ENCODE results near the gene LIME1. TPM values are rescaled to one million over a fixed set of nuclear protein-coding genes. Genes with fewer than 3 reads are reported as not detected.

The LIME1 gene
- total and polyA plus RNA-seq, 8 donors, result 2.6 to 46.6 (median 3.5) TPM

- Histone ChIP-seq H3K36me3 (peaks cover 0 to 16% (median 0%) of the 10 kb centered on the region in 3 donors), H3K27me3 (no peaks in the 10 kb centered on the region), H3K27ac (no peak overlapping the region), H3K4me1 (peaks cover 9 to 17% (median 11%) of the 10 kb centered on the region in 3 donors), H3K4me3 (no peak overlapping the region), H3K9me3 (no peaks in the 10 kb centered on the region)
- FAIRE-seq, result no peak
- no peak for ATAC-seq
- TF ChIP-seq, protein P1, sequence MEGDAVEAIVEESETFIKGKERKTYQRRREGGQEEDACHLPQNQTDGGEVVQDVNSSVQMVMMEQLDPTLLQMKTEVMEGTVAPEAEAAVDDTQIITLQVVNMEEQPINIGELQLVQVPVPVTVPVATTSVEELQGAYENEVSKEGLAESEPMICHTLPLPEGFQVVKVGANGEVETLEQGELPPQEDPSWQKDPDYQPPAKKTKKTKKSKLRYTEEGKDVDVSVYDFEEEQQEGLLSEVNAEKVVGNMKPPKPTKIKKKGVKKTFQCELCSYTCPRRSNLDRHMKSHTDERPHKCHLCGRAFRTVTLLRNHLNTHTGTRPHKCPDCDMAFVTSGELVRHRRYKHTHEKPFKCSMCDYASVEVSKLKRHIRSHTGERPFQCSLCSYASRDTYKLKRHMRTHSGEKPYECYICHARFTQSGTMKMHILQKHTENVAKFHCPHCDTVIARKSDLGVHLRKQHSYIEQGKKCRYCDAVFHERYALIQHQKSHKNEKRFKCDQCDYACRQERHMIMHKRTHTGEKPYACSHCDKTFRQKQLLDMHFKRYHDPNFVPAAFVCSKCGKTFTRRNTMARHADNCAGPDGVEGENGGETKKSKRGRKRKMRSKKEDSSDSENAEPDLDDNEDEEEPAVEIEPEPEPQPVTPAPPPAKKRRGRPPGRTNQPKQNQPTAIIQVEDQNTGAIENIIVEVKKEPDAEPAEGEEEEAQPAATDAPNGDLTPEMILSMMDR (IDR thresholded peaks at IDR 0.05), result no peak
- 91% methylated on average over 25 of the region's 25 CpGs for WGBS, 2 donors
- intact Hi-C loops (cut with DNase I), result no loop called here
- DNase-seq, result peak in 2 of 6 donors; percentile 26 to 64
Observed at GRCh38 chr20:63734111-63734945, 2.1 kb upstream of the LIME1 start.

GRCh38 chr20:63734946-63735858 lies 1.3 kb upstream of the LIME1 start:
- TF ChIP-seq, protein P1 (IDR thresholded peaks at IDR 0.05), result no peak
- H3K36me3 ChIP-seq, result peaks cover 0 to 16% (median 0%) of the 10 kb centered on the region in 3 donors
- H3K27me3 ChIP-seq, result no peaks in the 10 kb centered on the region
- FAIRE-seq (no peak), ATAC-seq (no peak), DNase-seq (peak in 3 of 6 donors; percentile 45 to 80 (median 55))
- intact Hi-C loops (cut with DNase I), result no loop called here
- no peak overlapping the region for H3K4me3 ChIP-seq
- WGBS, 2 donors, result 93 to 94% methylated on average over 48 of the region's 48 CpGs
- H3K4me1 ChIP-seq, result peaks cover 9 to 17% (median 11%) of the 10 kb centered on the region in 3 donors
- no peak overlapping the region for H3K27ac ChIP-seq
- no peaks in the 10 kb centered on the region for H3K9me3 ChIP-seq

DNA sequence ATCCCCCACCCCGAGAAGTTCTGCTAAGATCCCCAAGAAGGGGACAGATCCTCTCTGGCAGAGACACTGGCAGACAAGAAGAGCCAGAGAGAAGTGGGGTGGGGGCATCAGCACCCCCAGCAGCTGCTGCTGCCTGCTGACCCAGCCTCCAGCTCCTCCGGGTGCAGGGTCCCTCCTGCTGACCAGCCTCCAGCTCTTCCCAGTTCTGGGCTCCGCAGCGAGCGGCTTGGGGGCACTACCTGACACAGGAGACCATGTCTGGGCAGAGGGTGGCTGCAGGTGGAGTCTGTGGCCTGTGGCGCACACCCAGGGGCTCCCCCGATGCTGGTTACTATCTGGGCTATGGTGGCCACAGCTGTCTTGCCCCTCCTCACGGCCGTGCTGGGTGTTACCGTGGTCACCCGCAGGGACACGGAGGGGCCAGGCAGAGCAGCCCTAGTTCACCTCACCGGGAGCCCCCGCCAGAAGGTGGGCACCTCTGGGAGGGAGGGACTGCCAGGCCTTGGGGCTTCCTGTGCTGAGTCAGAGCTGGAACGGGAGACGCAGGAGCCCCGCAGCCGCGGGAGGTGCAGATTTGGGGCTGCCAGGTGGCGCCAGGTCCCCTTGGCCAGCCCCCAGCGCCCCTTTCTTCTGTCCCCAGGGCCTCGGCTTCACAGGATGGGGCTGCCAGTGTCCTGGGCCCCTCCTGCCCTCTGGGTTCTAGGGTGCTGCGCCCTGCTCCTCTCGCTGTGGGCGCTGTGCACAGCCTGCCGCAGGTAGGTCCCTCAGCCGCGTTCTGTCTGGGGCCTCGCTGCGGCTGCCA lies 630 bp downstream of the LIME1 start:
- FAIRE-seq (no peak), DNase-seq (peak in 4 of 6 donors; percentile 33 to 84 (median 59))
- intact Hi-C loops (cut with DNase I), result no loop called here

GRCh38 chr20:63737695-63737944 lies 1.2 kb downstream of the LIME1 start:
- FAIRE-seq (no peak), ATAC-seq (no peak), DNase-seq (peak in 2 of 6 donors; percentile 67 to 84)
- Histone ChIP-seq H3K27ac (no peak overlapping the region), H3K27me3 (no peaks in the 10 kb centered on the region), H3K9me3 (no peaks in the 10 kb centered on the region), H3K4me1 (peaks cover 15 to 27% (median 15%) of the 10 kb centered on the region in 3 donors), H3K36me3 (peaks cover 0 to 21% (median under 1%) of the 10 kb centered on the region in 3 donors), H3K4me3 (peak overlapping the region in 2 of 4 donors; percentile 58 to 63)
- WGBS, 2 donors, result 12 to 15% methylated on average over 25 to 26 of the region's 26 CpGs
- TF ChIP-seq, protein P1 (IDR thresholded peaks at IDR 0.05), result no peak
- intact Hi-C loops (cut with DNase I), result no loop called here

More for the DNA sequence above, 630 bp downstream of the LIME1 start:
- WGBS, 2 donors, result 40 to 50% methylated on average over 29 to 30 of the region's 30 CpGs
- no peak for ATAC-seq
- Histone ChIP-seq H3K36me3 (peaks cover 0 to 16% (median 0%) of the 10 kb centered on the region in 3 donors), H3K4me1 (peaks cover 15 to 27% (median 15%) of the 10 kb centered on the region in 3 donors), H3K9me3 (no peaks in the 10 kb centered on the region), H3K4me3 (peak overlapping the region in 2 of 4 donors; percentile 58 to 63), H3K27ac (no peak overlapping the region), H3K27me3 (no peaks in the 10 kb centered on the region)
- TF ChIP-seq, protein P1 (IDR thresholded peaks at IDR 0.05), result no peak
